ENCODE data around the gene CASS4. TPM values are rescaled to one million over a fixed set of nuclear protein-coding genes. Genes with fewer than 3 reads are reported as not detected.

CASS4 gene
- total RNA-seq, 1 experiment from 2014 or later, result not detected

DNA sequence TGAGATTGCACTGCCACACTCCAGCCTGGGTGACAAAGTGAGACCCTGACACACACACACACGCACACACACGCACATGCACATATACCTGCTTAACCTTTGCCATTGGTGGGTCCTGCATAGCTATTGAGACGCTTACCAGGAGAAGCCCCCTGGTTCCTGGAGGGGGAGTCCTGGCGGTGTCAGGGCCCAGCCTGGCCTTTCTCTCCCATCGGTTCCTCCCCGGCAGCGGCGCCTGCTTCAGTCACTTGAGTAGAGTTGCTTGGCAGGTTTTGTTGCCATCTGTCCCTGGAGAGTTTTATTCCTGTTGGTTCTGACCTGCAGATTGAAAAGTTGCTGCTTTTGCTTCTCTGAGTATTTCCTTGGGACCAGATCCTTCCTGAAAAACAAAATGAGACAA, 91.9 kb downstream of the CASS4 start:
- Histone ChIP-seq H4K91ac (ENCODE audit: insufficient read length, low read depth, low read length) (no peak overlapping the region), H3K14ac (ENCODE audit: insufficient read depth, low read length) (no peak overlapping the region), H3K23me2 (ENCODE audit: insufficient read length, low read depth, low read length, poor library complexity, severe bottlenecking) (no peaks in the 10 kb centered on the region), H4K20me1 (ENCODE audit: control insufficient read depth, insufficient read depth, insufficient read length) (no peaks in the 10 kb centered on the region), H3K9ac (ENCODE audit: extremely low read depth, insufficient read length, low read length) (no peak overlapping the region), H3K9me3 (ENCODE audit: control insufficient read depth, low read depth, low read length) (no peaks in the 10 kb centered on the region), H3K79me1 (ENCODE audit: insufficient read depth, low read depth, low read length, poor library complexity, severe bottlenecking) (peaks cover 6% of the 10 kb centered on the region), H2AK5ac (ENCODE audit: insufficient read length, low read length) (no peak overlapping the region), H3T11ph (ENCODE audit: low read length) (no peak overlapping the region), H3K4me2 (ENCODE audit: insufficient read depth, insufficient read length, low read length) (no peak overlapping the region), H2BK120ac (ENCODE audit: low read depth, low read length, poor library complexity, severe bottlenecking) (no peak overlapping the region), H3K23ac (ENCODE audit: insufficient read length, low read depth, low read length) (no peak overlapping the region), H3K4me1 (ENCODE audit: insufficient read depth, low read length) (no peaks in the 10 kb centered on the region), H2BK12ac (ENCODE audit: insufficient read length, low read depth, low read length) (no peak overlapping the region), H2BK15ac (ENCODE audit: low read depth, low read length) (no peak overlapping the region), H3K79me2 (ENCODE audit: insufficient read depth, low read length) (no peaks in the 10 kb centered on the region), H4K5ac (ENCODE audit: insufficient read length, low read depth, low read length) (no peak overlapping the region), H2BK20ac (ENCODE audit: low read depth, low read length, poor library complexity, severe bottlenecking) (no peak overlapping the region), H2AFZ (ENCODE audit: low read length) (no peak overlapping the region), H3K56ac (ENCODE audit: insufficient read length, low read depth, low read length) (no peak overlapping the region), H3K27ac (ENCODE audit: insufficient read length, low read depth, low read length) (no peak overlapping the region), H3K27me3 (ENCODE audit: insufficient read depth, low read length) (no peaks in the 10 kb centered on the region), H3K18ac (ENCODE audit: insufficient read length, low read depth, low read length) (no peak overlapping the region), H4K8ac (replicated peaks; ENCODE audit: insufficient read length, low read depth, low read length) (no peak overlapping the region), H3K4ac (ENCODE audit: low read depth, low read length) (no peak overlapping the region), H2BK5ac (ENCODE audit: insufficient read length, low read length) (no peak overlapping the region)
- no CpG with 5 or more reads among the region's 8 CpGs for WGBS (ENCODE audit: extremely low coverage, insufficient read length, low lambda C conversion rate)
- Mint-ChIP-seq H3K36me3 (ENCODE audit: insufficient read depth in 1 of 3, low read depth in 3 of 3) (no peaks in the 10 kb centered on the region), H3K4me1 (peaks cover under 1 to 3% of the 10 kb centered on the region in 2 experiments; a peak in 2 of 4 replicates), H3K27me3 (ENCODE audit: low read depth) (no peaks in the 10 kb centered on the region), H3K9me3 (no peaks in the 10 kb centered on the region), H3K4me3 (no peak overlapping the region), H3K27ac (peak overlapping the region; percentile 33 to 81 (median 62); a peak in 1 of 7 replicates)
- no peak for DNase-seq
- TF ChIP-seq, protein P1, sequence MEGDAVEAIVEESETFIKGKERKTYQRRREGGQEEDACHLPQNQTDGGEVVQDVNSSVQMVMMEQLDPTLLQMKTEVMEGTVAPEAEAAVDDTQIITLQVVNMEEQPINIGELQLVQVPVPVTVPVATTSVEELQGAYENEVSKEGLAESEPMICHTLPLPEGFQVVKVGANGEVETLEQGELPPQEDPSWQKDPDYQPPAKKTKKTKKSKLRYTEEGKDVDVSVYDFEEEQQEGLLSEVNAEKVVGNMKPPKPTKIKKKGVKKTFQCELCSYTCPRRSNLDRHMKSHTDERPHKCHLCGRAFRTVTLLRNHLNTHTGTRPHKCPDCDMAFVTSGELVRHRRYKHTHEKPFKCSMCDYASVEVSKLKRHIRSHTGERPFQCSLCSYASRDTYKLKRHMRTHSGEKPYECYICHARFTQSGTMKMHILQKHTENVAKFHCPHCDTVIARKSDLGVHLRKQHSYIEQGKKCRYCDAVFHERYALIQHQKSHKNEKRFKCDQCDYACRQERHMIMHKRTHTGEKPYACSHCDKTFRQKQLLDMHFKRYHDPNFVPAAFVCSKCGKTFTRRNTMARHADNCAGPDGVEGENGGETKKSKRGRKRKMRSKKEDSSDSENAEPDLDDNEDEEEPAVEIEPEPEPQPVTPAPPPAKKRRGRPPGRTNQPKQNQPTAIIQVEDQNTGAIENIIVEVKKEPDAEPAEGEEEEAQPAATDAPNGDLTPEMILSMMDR (conservative IDR thresholded peaks at IDR 0.05), result no peak
